HCT116 (cell line): ENCODE measurements around the gene FOXP2. TPM values are rescaled to one million over a fixed set of nuclear protein-coding genes. Genes with fewer than 3 reads are reported as not detected.

ENCODE experiments used
- ATAC-seq: fragments of 200-7000 bp; cut with Tn5 transposase; 2 replicates; pipeline ENCODE4 v1.9.1; 2020; ENCODE audit warnings: mild to moderate bottlenecking, moderate library complexity
- BruUV-seq: library from RNA; stranded (reverse); fragments of 400-500 nt; replicated peaks from 2 replicates; lab custom pipeline; 2021; lab: Mats Ljungman, UMichigan
- CTCF ChIA-PET: fragments of 300-600 bp; sonication (Branson Sonifier 250); formaldehyde crosslinking; loops from one replicate; lab custom pipeline; 2021; ENCODE audit warnings: antibody characterized with exemption; lab: Charles Lee
- POLR2A ChIA-PET: fragments of 300-600, 350-600 bp; sonication (Branson Sonifier 250); formaldehyde crosslinking; loops from one replicate; lab custom pipeline; 2021; ENCODE audit warnings: antibody characterized with exemption; lab: Charles Lee
- RAD21 ChIA-PET, 2 experiments: fragments of 300-600 bp; sonication (Branson Sonifier 250); formaldehyde crosslinking; loops; one replicate each; lab custom pipeline; 2023; ENCODE audit warnings: low total read pairs in 2 of 2; ENCODE audit not compliant: uncharacterized antibody in 2 of 2, unreplicated experiment in 2 of 2, low non-redundant PET in 1 of 2; lab: Charles Lee
- DNase-seq: peaks from one replicate; pipeline ENCODE4 v3.0.0-alpha.2; 2010; ENCODE audit warnings: low read depth, low spot score
- H2AFZ ChIP-seq: fragments of 200-600 bp; shearing (Covaris generic), sonication (generic); 2 replicates; pipeline ENCODE4 v1.6.1; 2017; ENCODE audit warnings: low read depth, mixed run types, mixed read lengths, antibody characterized with exemption, low read length; ENCODE audit not compliant: poor library complexity, severe bottlenecking
- H3K27ac ChIP-seq: 2 replicates; pipeline ENCODE4 v1.5.1; 2012; ENCODE audit warnings: low read depth, low read length
- H3K27me3 ChIP-seq: fragments of 200-600 bp; sonication (generic); 2 replicates; pipeline ENCODE4 v1.6.1; 2016; ENCODE audit warnings: mixed run types, low read length, mixed read lengths; ENCODE audit not compliant: insufficient read depth
- H3K36me3 ChIP-seq, 2 experiments: fragments of 200-500 bp in 1 of 2; fragments of 200-600 bp in 1 of 2; sonication (Bioruptor generic) in 1 of 2; sonication (generic) in 1 of 2; 2 replicates each; pipeline versions ENCODE4 v1.5.1 to v1.6.1; 2014 to 2016; ENCODE audit warnings: low read length in 2 of 2, inconsistent platforms in 1 of 2, mixed read lengths in 1 of 2, mixed run types in 1 of 2; ENCODE audit not compliant: insufficient read depth in 2 of 2, control insufficient read depth in 1 of 2
- H3K4me1 ChIP-seq, 2 experiments: fragments of 200-600 bp in 1 of 2; sonication (generic) in 1 of 2; 2 replicates each; pipeline versions ENCODE4 v1.5.1 to v1.6.1; 2012 to 2017; ENCODE audit warnings: low read length in 2 of 2, inconsistent platforms in 1 of 2, mild to moderate bottlenecking in 1 of 2, mixed read lengths in 1 of 2, mixed run types in 1 of 2, moderate library complexity in 1 of 2; ENCODE audit not compliant: insufficient read depth in 2 of 2, control insufficient read depth in 1 of 2
- H3K4me2 ChIP-seq: fragments of 200-600 bp; sonication (generic); 2 replicates; pipeline ENCODE4 v1.6.1; 2017; ENCODE audit warnings: mixed run types, low read length, mixed read lengths
- H3K4me3 ChIP-seq, 2 experiments: fragments of 200-600 bp in 1 of 2; sonication (generic) in 1 of 2; replicated peaks in 1 of 2; 2 replicates each; pipeline ENCODE4 v1.5.1; 2011 to 2016; ENCODE audit warnings: low read length in 2 of 2, control low read depth in 1 of 2, low read depth in 1 of 2, mild to moderate bottlenecking in 1 of 2, mixed read lengths in 1 of 2, mixed run types in 1 of 2
- H3K79me2 ChIP-seq: fragments of 200-600 bp; sonication (generic); 2 replicates; pipeline ENCODE4 v1.6.1; 2017; ENCODE audit warnings: mild to moderate bottlenecking, mixed run types, low read length, moderate library complexity, mixed read lengths; ENCODE audit not compliant: insufficient read depth
- H3K9ac ChIP-seq: fragments of 200-600 bp; sonication (generic); 2 replicates; pipeline ENCODE4 v1.6.1; 2016; ENCODE audit warnings: low read length, mixed read lengths
- H3K9me2 ChIP-seq: fragments of 200-600 bp; sonication (generic), shearing (Covaris generic); 2 replicates; pipeline ENCODE4 v1.6.1; 2017; ENCODE audit warnings: mixed run types, mild to moderate bottlenecking, moderate library complexity; ENCODE audit not compliant: insufficient read depth
- H3K9me3 ChIP-seq, 2 experiments: fragments of 200-500 bp in 1 of 2; fragments of 200-600 bp in 1 of 2; sonication (Bioruptor generic) in 1 of 2; sonication (generic) in 1 of 2; 2 replicates each; pipeline ENCODE4 v1.6.1; 2014 to 2017; ENCODE audit warnings: low read length in 2 of 2, mixed read lengths in 2 of 2, inconsistent platforms in 1 of 2, low read depth in 1 of 2, mild to moderate bottlenecking in 1 of 2, mixed run types in 1 of 2, moderate library complexity in 1 of 2; ENCODE audit not compliant: control insufficient read depth in 1 of 2, insufficient read depth in 1 of 2
- H4K20me1 ChIP-seq: fragments of 200-600 bp; sonication (generic), shearing (Covaris generic); 2 replicates; pipeline ENCODE4 v1.6.1; 2017; ENCODE audit warnings: mixed run types, mild to moderate bottlenecking, moderate library complexity; ENCODE audit not compliant: insufficient read depth
- EGR1 ChIP-seq: IDR thresholded peaks from 2 replicates; pipeline ENCODE4 v1.6.1; 2012; ENCODE audit warnings: low read depth
- POLR2A ChIP-seq: IDR thresholded peaks from 2 replicates; pipeline ENCODE4 v1.7.0; 2011; ENCODE audit warnings: borderline replicate concordance; ENCODE audit not compliant: insufficient read depth, insufficient read length; ENCODE audit errors: extremely low read depth
- POLR2AphosphoS5 ChIP-seq: IDR thresholded peaks from 2 replicates; pipeline ENCODE4 v1.6.1; 2011; ENCODE audit warnings: mild to moderate bottlenecking, low read depth, low read length, moderate library complexity
- SRF ChIP-seq: IDR thresholded peaks from 2 replicates; pipeline ENCODE4 v1.6.1; 2012; ENCODE audit warnings: low read depth
- TCF7L2 ChIP-seq: IDR thresholded peaks from 2 replicates; pipeline ENCODE4 v1.7.0; 2011; ENCODE audit warnings: borderline replicate concordance, inconsistent platforms; ENCODE audit not compliant: insufficient read depth, insufficient read length; ENCODE audit errors: extremely low read depth
- YY1 ChIP-seq: IDR thresholded peaks from 2 replicates; pipeline ENCODE4 v1.6.1; 2011; ENCODE audit warnings: low read length, low read depth, moderate library complexity, mild to moderate bottlenecking; ENCODE audit not compliant: insufficient replicate concordance; ENCODE audit errors: extremely low read depth
- ZFX ChIP-seq: fragments of 450-650 bp; IDR thresholded peaks from 2 replicates; pipeline ENCODE4 v1.6.1; 2017
- intact Hi-C: fragments of 100-400 bp; cut with micrococcal nuclease; formaldehyde crosslinking; loops from 2 replicates; pipeline ENCODE4 v1.10.0; 2022
- total RNA-seq: library from RNA; stranded (reverse); gene quantifications from one replicate; pipeline ENCODE4 v1.2.1, GENCODE V29; 2021; ENCODE audit not compliant: unreplicated experiment
- TF ChIP-seq, protein P1 (sequence below): IDR thresholded peaks from 2 replicates; pipeline ENCODE4 v1.6.1; 2011; ENCODE audit warnings: mild to moderate bottlenecking, low read length, moderate library complexity; ENCODE audit not compliant: insufficient replicate concordance; ENCODE audit errors: extremely low read depth
- TF ChIP-seq, protein P2 (sequence below): IDR thresholded peaks from 2 replicates; pipeline ENCODE4 v1.6.1; 2012

FOXP2 gene
- total RNA-seq, 1 experiment from 2014 or later, result 2.5 TPM

DNA sequence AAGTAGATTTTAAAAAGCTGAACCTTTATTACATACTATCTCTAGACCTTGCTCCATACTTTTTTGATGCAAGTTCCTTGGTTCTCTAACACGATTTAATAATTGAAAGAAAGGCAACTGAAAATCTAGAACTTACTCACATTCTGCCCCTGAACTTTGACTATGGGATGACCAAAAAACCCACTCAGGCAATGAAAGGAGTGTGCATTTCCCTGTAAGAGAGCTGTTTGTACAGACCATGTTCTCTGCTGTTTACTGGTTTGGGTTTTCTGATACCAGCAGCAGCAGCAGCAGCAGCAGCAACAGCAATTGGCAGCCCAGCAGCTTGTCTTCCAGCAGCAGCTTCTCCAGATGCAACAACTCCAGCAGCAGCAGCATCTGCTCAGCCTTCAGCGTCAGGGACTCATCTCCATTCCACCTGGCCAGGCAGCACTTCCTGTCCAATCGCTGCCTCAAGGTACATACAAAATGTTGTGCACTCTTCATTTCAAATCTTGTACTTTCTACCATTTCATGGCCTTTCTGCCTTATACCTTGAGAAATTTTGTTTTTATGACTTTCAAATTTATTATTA is 216.7 kb downstream of the FOXP2 start (continued):
- TF ChIP-seq, protein P1, sequence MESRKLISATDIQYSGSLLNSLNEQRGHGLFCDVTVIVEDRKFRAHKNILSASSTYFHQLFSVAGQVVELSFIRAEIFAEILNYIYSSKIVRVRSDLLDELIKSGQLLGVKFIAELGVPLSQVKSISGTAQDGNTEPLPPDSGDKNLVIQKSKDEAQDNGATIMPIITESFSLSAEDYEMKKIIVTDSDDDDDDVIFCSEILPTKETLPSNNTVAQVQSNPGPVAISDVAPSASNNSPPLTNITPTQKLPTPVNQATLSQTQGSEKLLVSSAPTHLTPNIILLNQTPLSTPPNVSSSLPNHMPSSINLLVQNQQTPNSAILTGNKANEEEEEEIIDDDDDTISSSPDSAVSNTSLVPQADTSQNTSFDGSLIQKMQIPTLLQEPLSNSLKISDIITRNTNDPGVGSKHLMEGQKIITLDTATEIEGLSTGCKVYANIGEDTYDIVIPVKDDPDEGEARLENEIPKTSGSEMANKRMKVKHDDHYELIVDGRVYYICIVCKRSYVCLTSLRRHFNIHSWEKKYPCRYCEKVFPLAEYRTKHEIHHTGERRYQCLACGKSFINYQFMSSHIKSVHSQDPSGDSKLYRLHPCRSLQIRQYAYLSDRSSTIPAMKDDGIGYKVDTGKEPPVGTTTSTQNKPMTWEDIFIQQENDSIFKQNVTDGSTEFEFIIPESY, result no peak
- TF ChIP-seq YY1 (no peak), POLR2AphosphoS5 (no peak), SRF (no peak), ZFX (no peak), EGR1 (no peak), POLR2A (no peak), TCF7L2 (no peak)
- TF ChIP-seq, protein P2, sequence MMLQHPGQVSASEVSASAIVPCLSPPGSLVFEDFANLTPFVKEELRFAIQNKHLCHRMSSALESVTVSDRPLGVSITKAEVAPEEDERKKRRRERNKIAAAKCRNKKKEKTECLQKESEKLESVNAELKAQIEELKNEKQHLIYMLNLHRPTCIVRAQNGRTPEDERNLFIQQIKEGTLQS, result no peak

- no peaks in the 10 kb centered on the region for H3K27me3 ChIP-seq
- no peak for DNase-seq
- H2AFZ ChIP-seq, result no peak overlapping the region
- RAD21 ChIA-PET, result no interaction called here
- no peak overlapping the region for H3K4me2 ChIP-seq
- CTCF ChIA-PET, result no interaction called here
- no TSS peak for BruUV-seq
- TF ChIP-seq, protein P2, result no peak
- H3K36me3 ChIP-seq, result no peaks in the 10 kb centered on the region
- ATAC-seq, result no peak
- POLR2A ChIA-PET, result no interaction called here
- H3K27ac ChIP-seq, result no peak overlapping the region
- H3K9me2 ChIP-seq, result no peaks in the 10 kb centered on the region
- intact Hi-C loops, result no loop called here
- H3K4me3 ChIP-seq, result no peak overlapping the region
- H3K4me1 ChIP-seq, result no peaks in the 10 kb centered on the region
- H3K9ac ChIP-seq, result no peak overlapping the region
- no peaks in the 10 kb centered on the region for H3K79me2 ChIP-seq
- H4K20me1 ChIP-seq, result no peaks in the 10 kb centered on the region
- no peaks in the 10 kb centered on the region for H3K9me3 ChIP-seq
Measured at GRCh38 chr7:114639451-114639850, 224.8 kb downstream of the FOXP2 start.
